Measurements from ENCODE around the gene LIMK1. TPM values are rescaled to one million over a fixed set of nuclear protein-coding genes. Genes with fewer than 3 reads are reported as not detected.

Gene LIMK1
- total and polyA plus RNA-seq, 11 donors, result 6.3 to 23.2 (median 10.8) TPM

- DNase-seq (peak in 1 of 5 donors; percentile 25), ATAC-seq (no peak)
- Histone ChIP-seq H3K9me3 (no peaks in the 10 kb centered on the region), H3K27ac (no peak overlapping the region), H3K36me3 (peaks cover 0 to 89% (median 31%) of the 10 kb centered on the region in 9 donors), H3K4me3 (no peak overlapping the region), H3K27me3 (no peaks in the 10 kb centered on the region), H3K4me1 (peaks cover 0 to 18% (median 7%) of the 10 kb centered on the region in 12 donors)
- WGBS, 4 donors, result 85 to 87% (median 85%) methylated on average over 11 of the region's 11 CpGs
- intact Hi-C loops (cut with DNase I), result no loop called here
- TF ChIP-seq POLR2A (IDR thresholded peaks at IDR 0.05) (no peak), CTCF (IDR thresholded peaks at IDR 0.05) (no peak)
These were observed 26.2 kb upstream of the LIMK1 start for GRCh38 chr7:74057216-74057925.

GRCh38 chr7:74057987-74058386, 25.6 kb upstream of the LIMK1 start:
- H3K27ac ChIP-seq, result no peak overlapping the region
- WGBS, 4 donors, result 85 to 93% (median 89%) methylated on average over 1 of the region's 1 CpG
- H3K9me3 ChIP-seq, result no peaks in the 10 kb centered on the region
- H3K4me3 ChIP-seq, result no peak overlapping the region
- peaks cover 0 to 89% (median 29%) of the 10 kb centered on the region in 9 donors for H3K36me3 ChIP-seq
- intact Hi-C loops (cut with DNase I), result no loop called here
- H3K4me1 ChIP-seq, result peaks cover 0 to 20% (median 7%) of the 10 kb centered on the region in 12 donors
- no peaks in the 10 kb centered on the region for H3K27me3 ChIP-seq
- TF ChIP-seq CTCF (IDR thresholded peaks at IDR 0.05), result no peak
- TF ChIP-seq POLR2A (IDR thresholded peaks at IDR 0.05), result no peak
- DNase-seq, result no peak
- no peak for ATAC-seq

- DNase-seq, result peak in 1 of 5 donors; percentile 40
- no peak for TF ChIP-seq POLR2A (IDR thresholded peaks at IDR 0.05)
- no peak for TF ChIP-seq CTCF (IDR thresholded peaks at IDR 0.05)
- no peak overlapping the region for H3K4me3 ChIP-seq
- no peak overlapping the region for H3K27ac ChIP-seq
- H3K36me3 ChIP-seq, result peaks cover 0 to 93% (median 34%) of the 10 kb centered on the region in 9 donors
- intact Hi-C loops (cut with DNase I), result no loop called here
- H3K27me3 ChIP-seq, result no peaks in the 10 kb centered on the region
- no peaks in the 10 kb centered on the region for H3K9me3 ChIP-seq
- no peak for ATAC-seq
- WGBS, 4 donors, result 89 to 95% (median 93%) methylated on average over 7 of the region's 7 CpGs
- peaks cover 0 to 20% (median 7%) of the 10 kb centered on the region in 12 donors for H3K4me1 ChIP-seq
These were observed 25.1 kb upstream of the LIMK1 start for GRCh38 chr7:74058486-74058885.

- TF ChIP-seq CTCF (IDR thresholded peaks at IDR 0.05) (no peak), POLR2A (IDR thresholded peaks at IDR 0.05) (no peak)
- Histone ChIP-seq H3K4me3 (no peak overlapping the region), H3K27ac (no peak overlapping the region), H3K9me3 (no peaks in the 10 kb centered on the region), H3K27me3 (no peaks in the 10 kb centered on the region), H3K4me1 (peaks cover 0 to 20% (median 7%) of the 10 kb centered on the region in 12 donors), H3K36me3 (peaks cover 0 to 93% (median 34%) of the 10 kb centered on the region in 9 donors)
- ATAC-seq (no peak), DNase-seq (no peak)
- intact Hi-C loops (cut with DNase I), result no loop called here
- 84 to 93% (median 90%) methylated on average over 2 of the region's 2 CpGs for WGBS, 4 donors
These were observed 24.6 kb upstream of the LIMK1 start for GRCh38 chr7:74059037-74059436.
